ENCODE measurements around the gene DMBT1.

GRCh38 chr10:122659651-122660050, 99.1 kb downstream of the DMBT1 start:
- TF ChIP-seq CTCF (IDR thresholded peaks at IDR 0.05): no peak
- no peak for TF ChIP-seq POLR2A (IDR thresholded peaks at IDR 0.05)
